Fibroblast of lung (primary cell): ENCODE measurements around the gene REC8. TPM values are rescaled to one million over a fixed set of nuclear protein-coding genes. Genes with fewer than 3 reads are reported as not detected.

Experiments used
- DNase-seq, 2 donors: peaks; one replicate each; pipeline versions ENCODE4 v3.0.0 to v3.0.0-alpha.2; 2010; ENCODE audit warnings: low read depth in 2 of 2
- H2AFZ ChIP-seq: 2 replicates; pipeline ENCODE4 v1.5.1; 2012; ENCODE audit warnings: low read length, control low read depth, inconsistent platforms
- H3K27ac ChIP-seq: 2 replicates; pipeline ENCODE4 v1.5.1; 2011; ENCODE audit warnings: low read length, control low read depth; ENCODE audit not compliant: insufficient read depth
- H3K27me3 ChIP-seq: 2 replicates; pipeline ENCODE4 v1.5.1; 2011; ENCODE audit warnings: mild to moderate bottlenecking, low read length; ENCODE audit not compliant: control insufficient read depth, insufficient read depth
- H3K36me3 ChIP-seq: 2 replicates; pipeline ENCODE4 v1.5.1; 2011; ENCODE audit warnings: low read length; ENCODE audit not compliant: control insufficient read depth, insufficient read depth
- H3K4me1 ChIP-seq: 2 replicates; pipeline ENCODE4 v1.5.1; 2011; ENCODE audit warnings: low read length; ENCODE audit not compliant: control insufficient read depth, insufficient read depth; ENCODE audit errors: extremely low read depth
- H3K4me2 ChIP-seq: 2 replicates; pipeline ENCODE4 v1.5.1; 2011; ENCODE audit warnings: low read length, control low read depth; ENCODE audit not compliant: insufficient read depth; ENCODE audit errors: extremely low read depth
- H3K4me3 ChIP-seq, 4 experiments: fragments of 200-600 bp in 1 of 4; sonication (generic) in 1 of 4; replicated peaks in 1 of 4; 2 replicates each; pipeline ENCODE4 v1.5.1; 2011 to 2016; ENCODE audit warnings: low read length in 4 of 4, low read depth in 3 of 4, mild to moderate bottlenecking in 3 of 4, control low read depth in 2 of 4, inconsistent platforms in 1 of 4, mixed read lengths in 1 of 4; ENCODE audit not compliant: insufficient read depth in 1 of 4; ENCODE audit errors: control extremely low read depth in 1 of 4
- H3K79me2 ChIP-seq: 2 replicates; pipeline ENCODE4 v1.5.1; 2012; ENCODE audit warnings: mild to moderate bottlenecking, low read length, inconsistent platforms; ENCODE audit not compliant: control insufficient read depth, insufficient read depth
- H3K9ac ChIP-seq: 2 replicates; pipeline ENCODE4 v1.5.1; 2011; ENCODE audit warnings: mild to moderate bottlenecking, low read length, control low read depth; ENCODE audit not compliant: insufficient read depth
- H3K9me3 ChIP-seq: 2 replicates; pipeline ENCODE4 v1.5.1; 2012; ENCODE audit warnings: low read depth, low read length; ENCODE audit not compliant: control insufficient read depth, insufficient read depth
- H4K20me1 ChIP-seq: 2 replicates; pipeline ENCODE4 v1.5.1; 2011; ENCODE audit warnings: low read length; ENCODE audit not compliant: control insufficient read depth, insufficient read depth; ENCODE audit errors: extremely low read depth
- CTCF ChIP-seq, 2 donors: IDR thresholded peaks in 1 of 2; conservative IDR thresholded peaks in 1 of 2; 1 replicate in 1 of 2; 2 replicates in 1 of 2; pipeline ENCODE4 v1.5.1; 2011 to 2012; ENCODE audit warnings: low read length in 2 of 2, control low read depth in 1 of 2, inconsistent platforms in 1 of 2, low read depth in 1 of 2, mild to moderate bottlenecking in 1 of 2
- EZH2 ChIP-seq: IDR thresholded peaks from 2 replicates; pipeline ENCODE4 v1.5.1; 2012; ENCODE audit warnings: low read length, control low read depth, mild to moderate bottlenecking; ENCODE audit errors: missing control alignments
- polyA plus RNA-seq, 2 donors: library from polyadenylated mRNA; depleted of rRNA in 1 of 2; stranded (reverse) in 1 of 2; unstranded in 1 of 2; fragments of >200 nt; gene quantifications; 2 replicates each; pipeline ENCODE4 v1.2.1, GENCODE V29; 2011 to 2012; ENCODE audit warnings: missing spikeins in 1 of 2
- total RNA-seq: library from RNA; depleted of rRNA; stranded (reverse); fragments of >200 nt; gene quantifications from 2 replicates; pipeline ENCODE4 v1.2.1, GENCODE V29; 2014

The REC8 gene
- total and polyA plus RNA-seq, 2 donors (not counting 1 experiment from before 2014, with no cell fraction given): 1.8 to 2.2 TPM

- Histone ChIP-seq H3K79me2 (no peaks in the 10 kb centered on the region), H3K36me3 (peaks cover 13% of the 10 kb centered on the region), H2AFZ (no peak overlapping the region), H4K20me1 (no peaks in the 10 kb centered on the region), H3K27ac (no peak overlapping the region), H3K27me3 (no peaks in the 10 kb centered on the region), H3K9me3 (no peaks in the 10 kb centered on the region), H3K4me1 (no peaks in the 10 kb centered on the region), H3K4me3 (no peak overlapping the region), H3K4me2 (no peak overlapping the region), H3K9ac (no peak overlapping the region)
- no peak for DNase-seq
- TF ChIP-seq CTCF (conservative IDR thresholded peaks at IDR 0.05 in 1 of 2, IDR thresholded peaks at IDR 0.05 in 1 of 2; ENCODE audit: low read depth in 1 of 2, low read length in 2 of 2) (no peak), EZH2 (no peak)
These were observed 32.6 kb downstream of the REC8 start for GRCh38 chr14:24204163-24205146.

GRCh38 chr14:24206260-24207103, 34.6 kb downstream of the REC8 start:
- Histone ChIP-seq H3K4me2 (no peak overlapping the region), H3K4me3 (no peak overlapping the region), H3K27me3 (no peaks in the 10 kb centered on the region), H3K36me3 (peaks cover 22% of the 10 kb centered on the region), H3K9me3 (no peaks in the 10 kb centered on the region), H3K9ac (no peak overlapping the region), H4K20me1 (no peaks in the 10 kb centered on the region), H3K79me2 (no peaks in the 10 kb centered on the region), H3K4me1 (no peaks in the 10 kb centered on the region), H3K27ac (no peak overlapping the region), H2AFZ (no peak overlapping the region)
- TF ChIP-seq CTCF (conservative IDR thresholded peaks at IDR 0.05 in 1 of 2, IDR thresholded peaks at IDR 0.05 in 1 of 2; ENCODE audit: low read depth in 1 of 2, low read length in 2 of 2) (no peak), EZH2 (no peak)
- DNase-seq: no peak

GRCh38 chr14:24207104-24207551, 35.2 kb downstream of the REC8 start:
- no peaks in the 10 kb centered on the region for H4K20me1 ChIP-seq
- H3K27me3 ChIP-seq: no peaks in the 10 kb centered on the region
- H3K4me3 ChIP-seq: no peak overlapping the region
- H2AFZ ChIP-seq: no peak overlapping the region
- no peaks in the 10 kb centered on the region for H3K79me2 ChIP-seq
- DNase-seq: no peak
- no peak overlapping the region for H3K9ac ChIP-seq
- H3K9me3 ChIP-seq: no peaks in the 10 kb centered on the region
- no peak overlapping the region for H3K4me2 ChIP-seq
- no peaks in the 10 kb centered on the region for H3K4me1 ChIP-seq
- no peak overlapping the region for H3K27ac ChIP-seq
- peaks cover 22% of the 10 kb centered on the region for H3K36me3 ChIP-seq
- TF ChIP-seq EZH2 (no peak), CTCF (conservative IDR thresholded peaks at IDR 0.05 in 1 of 2, IDR thresholded peaks at IDR 0.05 in 1 of 2; ENCODE audit: low read depth in 1 of 2, low read length in 2 of 2) (no peak)
